GM12892 (cell line): ENCODE data around the gene PEAK3.

ENCODE experiments used
- POLR2A ChIP-seq: IDR thresholded peaks from 2 replicates; pipeline ENCODE4 v1.6.1; 2011; ENCODE audit warnings: low read depth, low read length, control low read depth
- POLR2AphosphoS5 ChIP-seq: IDR thresholded peaks from 2 replicates; pipeline ENCODE4 v1.6.1; 2011; ENCODE audit warnings: low read depth, low read length, control low read depth

- TF ChIP-seq POLR2A, result peak; percentile 99
- TF ChIP-seq POLR2AphosphoS5, result peak; percentile 98
Measured at GRCh38 chr19:2269244-2270156, 12.5 kb downstream of the PEAK3 start.
